ENCODE results near the gene MBD1. TPM values are rescaled to one million over a fixed set of nuclear protein-coding genes. Genes with fewer than 3 reads are reported as not detected.
A peak's percentile ranks its signal among the peaks of the same experiment; 100 is the strongest.
"Not testable (repeated sequence)": the region's sequence is repeated elsewhere in the genome, so short reads cannot be mapped to it uniquely, and the experiment has no call there.

MBD1 gene
- total RNA-seq, 4 donors from 2014 or later, result 39.5 to 83.8 (median 61.0) TPM

DNA sequence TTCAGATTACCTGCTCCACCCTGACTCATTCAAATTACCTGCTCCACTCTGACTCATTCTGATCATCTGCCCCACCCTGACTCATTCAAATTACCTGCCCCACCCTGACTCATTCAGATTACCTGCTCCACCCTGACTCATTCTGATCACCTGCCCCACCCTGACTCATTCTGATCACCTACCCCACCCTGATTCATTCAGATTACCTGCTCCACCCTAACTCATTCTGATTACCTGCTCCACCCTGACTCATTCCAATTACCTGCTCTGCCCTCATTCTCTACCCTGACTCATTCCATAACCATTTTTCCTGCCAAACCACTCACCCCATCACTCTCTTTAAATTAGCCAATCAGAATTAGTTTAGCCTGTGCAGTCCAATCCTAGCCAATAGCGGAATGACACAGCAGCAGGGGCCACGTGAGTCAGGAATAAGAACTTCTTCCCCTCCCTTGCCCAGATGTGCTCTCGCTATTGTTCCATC is 41.2 kb downstream of the MBD1 start:
- 54 to 63% methylated on average over 3 of the region's 3 CpGs for WGBS, 2 donors
- intact Hi-C loops (cut with DNase I), result no loop called here
- H3K4me1 ChIP-seq, result no peaks in the 10 kb centered on the region
- no peak overlapping the region for H3K4me3 ChIP-seq
- no peak for DNase-seq
- no peaks in the 10 kb centered on the region for H3K27me3 ChIP-seq
- TF ChIP-seq POLR2A (IDR thresholded peaks at IDR 0.05), result no peak
- TF ChIP-seq, protein P1, sequence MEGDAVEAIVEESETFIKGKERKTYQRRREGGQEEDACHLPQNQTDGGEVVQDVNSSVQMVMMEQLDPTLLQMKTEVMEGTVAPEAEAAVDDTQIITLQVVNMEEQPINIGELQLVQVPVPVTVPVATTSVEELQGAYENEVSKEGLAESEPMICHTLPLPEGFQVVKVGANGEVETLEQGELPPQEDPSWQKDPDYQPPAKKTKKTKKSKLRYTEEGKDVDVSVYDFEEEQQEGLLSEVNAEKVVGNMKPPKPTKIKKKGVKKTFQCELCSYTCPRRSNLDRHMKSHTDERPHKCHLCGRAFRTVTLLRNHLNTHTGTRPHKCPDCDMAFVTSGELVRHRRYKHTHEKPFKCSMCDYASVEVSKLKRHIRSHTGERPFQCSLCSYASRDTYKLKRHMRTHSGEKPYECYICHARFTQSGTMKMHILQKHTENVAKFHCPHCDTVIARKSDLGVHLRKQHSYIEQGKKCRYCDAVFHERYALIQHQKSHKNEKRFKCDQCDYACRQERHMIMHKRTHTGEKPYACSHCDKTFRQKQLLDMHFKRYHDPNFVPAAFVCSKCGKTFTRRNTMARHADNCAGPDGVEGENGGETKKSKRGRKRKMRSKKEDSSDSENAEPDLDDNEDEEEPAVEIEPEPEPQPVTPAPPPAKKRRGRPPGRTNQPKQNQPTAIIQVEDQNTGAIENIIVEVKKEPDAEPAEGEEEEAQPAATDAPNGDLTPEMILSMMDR (IDR thresholded peaks at IDR 0.05), result no peak
- no peaks in the 10 kb centered on the region for H3K36me3 ChIP-seq
- peaks cover 0 to 22% (median 7%) of the 10 kb centered on the region in 3 donors for H3K9me3 ChIP-seq
- peak overlapping the region; percentile 31 to 64 (median 51) for H3K27ac ChIP-seq

DNA sequence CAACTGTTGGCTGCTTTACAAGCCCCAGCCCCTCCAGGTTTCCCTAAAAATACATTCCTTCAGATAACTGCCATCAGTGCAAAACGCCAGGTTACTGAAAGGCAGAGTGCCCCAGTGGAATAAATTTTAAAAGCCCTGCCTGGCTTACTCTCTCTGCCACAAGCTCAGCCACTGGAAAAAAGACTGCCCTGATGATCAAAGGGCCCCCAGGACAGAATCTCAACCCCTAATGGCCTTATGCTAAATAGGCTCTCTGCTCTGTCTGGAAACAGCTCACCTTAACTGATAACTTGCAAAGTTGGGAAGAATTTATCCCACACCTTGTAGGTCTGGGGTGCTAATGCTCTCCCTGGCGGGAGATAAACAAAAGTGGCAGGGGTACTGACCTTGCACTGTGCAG is 48.9 kb downstream of the MBD1 start:
- H3K27me3 ChIP-seq, result no peaks in the 10 kb centered on the region

DNA sequence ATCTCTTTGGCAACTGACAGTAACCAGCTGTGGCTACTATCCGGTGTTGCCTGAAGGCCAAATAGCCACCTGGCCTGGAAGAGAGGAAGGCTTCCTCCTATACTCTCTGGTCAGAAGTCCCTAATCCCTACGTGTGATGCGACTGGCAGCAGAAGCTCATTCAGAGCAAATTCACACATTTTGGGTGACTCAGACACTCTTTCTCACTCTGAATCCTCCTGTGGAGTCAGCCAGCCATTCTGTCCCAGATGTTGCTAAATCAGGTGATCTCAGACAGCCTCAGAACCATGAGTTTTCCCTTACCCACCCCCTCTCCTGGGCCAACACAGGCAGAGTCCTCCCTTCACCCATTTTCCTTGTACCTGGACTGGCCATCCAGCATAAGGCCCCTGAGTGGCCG is 49.7 kb downstream of the MBD1 start:
- Histone ChIP-seq H3K4me1 (no peaks in the 10 kb centered on the region), H3K36me3 (no peaks in the 10 kb centered on the region), H3K4me3 (no peak overlapping the region), H3K9me3 (no peaks in the 10 kb centered on the region), H3K27ac (no peak overlapping the region), H3K27me3 (no peaks in the 10 kb centered on the region)
- no peak for DNase-seq
- WGBS, 2 donors, result 48 to 52% methylated on average over 4 of the region's 4 CpGs
- intact Hi-C loops (cut with DNase I), result no loop called here
- TF ChIP-seq POLR2A (IDR thresholded peaks at IDR 0.05), result no peak
- TF ChIP-seq, protein P1 (IDR thresholded peaks at IDR 0.05), result no peak

More for the DNA sequence above, 48.9 kb downstream of the MBD1 start:
- Histone ChIP-seq H3K4me1 (no peaks in the 10 kb centered on the region), H3K36me3 (no peaks in the 10 kb centered on the region), H3K27ac (no peak overlapping the region), H3K4me3 (no peak overlapping the region), H3K9me3 (no peaks in the 10 kb centered on the region)
- intact Hi-C loops (cut with DNase I), result no loop called here
- WGBS, 2 donors, result 59 to 71% methylated on average over 2 of the region's 2 CpGs
- no peak for DNase-seq
- no peak for TF ChIP-seq POLR2A (IDR thresholded peaks at IDR 0.05)
- TF ChIP-seq, protein P1 (IDR thresholded peaks at IDR 0.05), result no peak

DNA sequence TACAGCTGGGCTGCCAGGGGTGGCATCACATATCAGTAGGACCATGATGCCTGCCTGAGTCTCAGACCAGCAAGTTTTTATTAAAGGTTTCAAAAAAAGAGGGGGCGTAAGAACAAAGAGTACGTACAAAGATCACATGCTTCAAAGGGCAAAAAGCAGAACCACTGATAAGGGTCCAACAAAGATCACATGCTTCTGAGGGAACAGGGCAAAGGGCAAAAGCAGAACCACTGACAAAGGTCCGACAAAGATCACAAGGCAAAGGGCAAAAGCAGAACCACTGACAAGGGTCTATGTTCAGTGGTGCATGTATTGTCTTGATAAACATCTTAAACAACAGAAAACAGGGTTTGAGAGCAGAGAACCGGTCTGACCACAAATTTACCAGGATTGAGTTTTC is 61.1 kb downstream of the MBD1 start:
- H3K9me3 ChIP-seq, result peaks cover 0 to 19% (median 0%) of the 10 kb centered on the region in 3 donors
- H3K4me1 ChIP-seq; H3K4me3 ChIP-seq; DNase-seq; intact Hi-C loops (cut with DNase I); H3K36me3 ChIP-seq; H3K27me3 ChIP-seq; H3K27ac ChIP-seq: not testable (repeated sequence)
- 69 to 76% methylated on average over 4 of the region's 4 CpGs for WGBS, 2 donors

Small RNA genes lying within 50 kb of the gene (small RNA-seq; reads per million reads assigned to genes)
- gene RNA5SP458, result 0.14 to 1.6 (median 0.78) reads per million in 4 donors

Other genes starting within 250 kb of the MBD1 start
- 10 to 100 TPM; 32.0 to 63.3 (median 46.8) TPM for gene MYO5B, start 86.4 kb downstream of the MBD1 start, total RNA-seq
- under 1 TPM in 1 of 4 donors, not detected in 3; 0.19 TPM for gene CFAP53, start 15.0 kb downstream of the MBD1 start, total RNA-seq
- gene CXXC1, start 6.2 kb upstream of the MBD1 start, total RNA-seq, result 10 to 100 TPM; 42.0 to 58.9 (median 53.9) TPM
- 10 to 100 TPM in 1 of 4 donors, 1 to 10 TPM in 3; 1.5 to 11.2 (median 3.8) TPM for gene SKA1, start 93.5 kb upstream of the MBD1 start, total RNA-seq

Data from esophagus squamous epithelium (tissue), 5 donors.